GM18508 (cell line): Measurements from ENCODE around the gene MRPL22.
"Not testable (repeated sequence)": the region's sequence is repeated elsewhere in the genome, so short reads cannot be mapped to it uniquely, and the experiment has no call there.

Experiments
- ATAC-seq: cut with Tn5 transposase; IDR thresholded peaks from one replicate; pipeline ENCODE4 v1.9.1; 2021; ENCODE audit warnings: moderate number of reproducible peaks; ENCODE audit not compliant: insufficient read depth, unreplicated experiment

MRPL22 gene

DNA sequence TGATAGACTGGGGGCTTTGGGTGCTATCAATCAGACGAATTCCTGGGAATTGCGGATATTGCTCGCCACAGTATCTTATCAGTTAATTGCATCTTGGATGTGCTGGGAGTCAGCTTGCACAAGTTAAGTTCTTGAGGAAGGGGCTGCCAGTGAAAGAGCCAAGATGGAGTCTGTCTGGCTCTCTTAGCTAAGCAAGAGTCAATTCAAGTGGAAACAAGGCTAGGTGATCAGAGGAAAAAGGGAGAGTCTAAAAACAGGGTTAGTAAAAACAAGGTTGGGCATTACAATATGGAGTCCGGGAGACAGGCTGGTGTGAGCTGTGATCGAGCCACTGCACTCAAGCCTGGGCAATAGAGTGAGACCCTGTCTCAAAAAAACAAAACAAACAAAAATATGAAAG is 1.5 kb upstream of the MRPL22 start:
- not testable (repeated sequence) for ATAC-seq

DNA sequence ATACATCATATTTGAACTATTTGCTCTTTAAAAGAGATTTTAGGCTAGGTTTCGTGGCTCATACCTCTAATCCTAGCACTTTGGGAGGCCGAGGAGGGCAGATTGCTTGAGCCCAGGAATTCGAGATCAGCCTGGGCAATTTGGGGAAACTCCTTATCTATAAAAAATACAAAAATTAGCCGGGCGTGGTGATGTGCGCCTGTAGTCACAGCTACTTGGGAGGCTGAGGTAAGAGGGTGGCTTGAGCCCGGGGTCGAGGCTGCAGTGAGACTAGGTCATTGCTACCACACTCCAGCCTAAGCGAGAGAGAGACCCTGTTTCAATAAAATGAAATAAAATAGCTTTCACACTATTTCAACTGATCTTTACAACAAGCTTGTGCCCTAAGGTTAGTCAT is 500 bp upstream of the MRPL22 start:
- no peak for ATAC-seq

DNA sequence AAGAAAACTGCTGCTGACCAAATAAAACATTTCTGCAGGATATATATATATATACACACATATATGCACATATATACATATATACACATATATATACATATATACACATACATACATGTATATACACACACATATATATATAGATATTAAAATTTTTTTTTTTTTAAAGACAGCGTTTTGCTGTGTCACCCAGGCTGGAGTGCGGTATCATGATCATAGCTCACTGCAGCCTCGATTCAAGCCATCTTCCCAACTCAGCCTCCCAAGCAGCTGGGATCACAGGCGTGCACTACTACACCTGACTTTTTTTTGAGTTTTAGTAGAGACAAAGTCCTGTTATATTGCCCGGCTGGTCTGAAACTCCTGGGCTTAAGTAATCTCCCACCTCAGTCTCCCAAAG is 2.7 kb downstream of the MRPL22 start:
- ATAC-seq: no peak

- no peak for ATAC-seq
Measured at GRCh38 chr5:154944716-154945115, 3.8 kb downstream of the MRPL22 start.

GRCh38 chr5:154945695-154946301 is 4.9 kb downstream of the MRPL22 start:
- ATAC-seq: no peak

GRCh38 chr5:154947778-154948177 is 6.9 kb downstream of the MRPL22 start:
- ATAC-seq: no peak

DNA sequence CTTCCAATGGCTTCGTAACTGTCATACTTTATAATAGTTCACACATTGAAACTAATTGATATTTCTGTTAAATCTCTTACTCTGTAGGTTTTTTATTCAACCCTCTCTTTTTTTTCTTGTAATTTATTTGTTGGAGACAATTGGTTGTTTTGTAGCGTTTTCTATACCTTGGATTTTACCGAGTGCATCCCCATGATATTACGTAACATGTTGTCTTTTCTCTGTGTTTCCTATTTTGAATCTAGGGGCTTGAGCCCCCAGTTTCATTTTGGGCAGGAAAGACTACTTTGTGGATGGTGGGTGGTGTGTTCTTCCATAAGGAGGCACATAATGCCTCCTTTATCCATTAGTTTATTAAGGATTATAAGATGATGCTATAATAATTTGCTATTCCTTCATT is 7.4 kb downstream of the MRPL22 start:
- no peak for ATAC-seq

DNA sequence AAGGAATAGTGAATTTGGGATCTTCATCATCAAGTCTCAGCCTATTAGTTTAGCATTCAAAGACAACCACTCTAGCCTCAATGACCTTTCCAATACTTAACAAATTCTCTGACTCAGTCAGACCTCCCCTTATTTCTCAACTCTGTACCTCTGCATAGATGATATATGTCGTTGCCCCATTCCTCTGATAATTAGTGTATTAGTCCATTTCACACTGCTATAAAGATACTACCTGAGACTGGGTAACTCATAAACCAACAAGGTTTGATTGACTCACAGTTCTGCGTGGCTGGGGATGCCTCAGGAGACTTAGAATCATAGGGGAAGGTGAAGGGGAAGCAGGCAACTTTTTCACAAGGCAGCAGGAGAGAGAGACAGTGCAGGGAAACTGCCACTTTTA is 8.9 kb downstream of the MRPL22 start:
- ATAC-seq: no peak

GRCh38 chr5:154956712-154957111 is 15.8 kb downstream of the MRPL22 start:
- ATAC-seq: no peak

DNA sequence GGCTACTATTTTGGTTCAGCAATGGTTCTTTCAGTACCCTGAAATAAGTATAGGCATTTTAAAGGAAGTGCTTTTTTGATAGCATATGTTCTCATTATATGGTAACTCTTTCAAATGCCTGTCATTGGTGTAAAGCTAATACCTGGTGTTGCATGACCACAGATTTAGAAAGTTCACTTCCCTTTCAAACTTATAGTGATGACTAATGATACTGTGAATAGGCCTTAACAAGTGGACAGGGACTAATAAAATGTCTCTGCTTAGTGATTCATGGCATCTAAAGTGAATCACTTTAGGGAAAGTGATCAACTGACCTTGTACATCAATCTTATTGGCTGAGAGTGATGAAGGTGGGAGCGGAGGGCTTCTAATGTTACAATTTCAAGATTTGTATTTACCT is 21.6 kb downstream of the MRPL22 start:
- peak; percentile 96 for ATAC-seq

DNA sequence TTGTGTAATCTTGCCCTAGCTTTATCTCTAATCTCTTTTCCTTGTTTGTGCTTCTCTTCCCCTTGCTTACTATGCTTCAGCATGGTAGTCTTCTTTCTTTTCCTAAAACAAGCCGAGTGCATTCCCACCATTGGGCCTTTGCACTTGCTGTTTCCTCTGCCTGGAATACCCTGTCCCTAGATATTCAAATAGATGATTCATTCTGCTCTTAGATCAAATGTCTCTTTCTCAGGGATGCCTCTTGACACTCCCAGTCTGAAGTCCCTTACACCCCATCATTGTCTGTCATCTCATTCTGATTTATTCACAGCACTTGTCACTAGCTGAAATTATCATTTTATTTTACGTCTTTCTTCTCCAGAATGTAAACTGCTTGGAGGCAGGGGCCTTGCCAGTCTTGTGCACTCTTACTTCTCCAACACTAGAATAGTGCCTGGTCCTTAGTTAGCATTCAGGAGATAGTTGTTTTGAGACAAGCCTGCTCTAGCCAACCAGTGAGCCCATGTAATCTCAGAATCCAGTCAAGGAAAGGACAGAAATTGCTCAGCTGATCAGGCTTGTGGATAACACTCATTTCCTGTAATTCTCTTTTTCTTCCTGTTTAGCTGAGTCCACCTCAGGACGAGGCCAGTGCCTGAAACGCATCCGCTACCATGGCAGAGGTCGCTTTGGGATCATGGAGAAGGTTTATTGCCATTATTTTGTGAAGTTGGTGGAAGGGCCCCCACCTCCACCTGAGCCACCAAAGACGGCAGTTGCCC is 25.4 kb downstream of the MRPL22 start:
- no peak for ATAC-seq

GRCh38 chr5:154966874-154967273 is 26.0 kb downstream of the MRPL22 start:
- ATAC-seq: no peak

DNA sequence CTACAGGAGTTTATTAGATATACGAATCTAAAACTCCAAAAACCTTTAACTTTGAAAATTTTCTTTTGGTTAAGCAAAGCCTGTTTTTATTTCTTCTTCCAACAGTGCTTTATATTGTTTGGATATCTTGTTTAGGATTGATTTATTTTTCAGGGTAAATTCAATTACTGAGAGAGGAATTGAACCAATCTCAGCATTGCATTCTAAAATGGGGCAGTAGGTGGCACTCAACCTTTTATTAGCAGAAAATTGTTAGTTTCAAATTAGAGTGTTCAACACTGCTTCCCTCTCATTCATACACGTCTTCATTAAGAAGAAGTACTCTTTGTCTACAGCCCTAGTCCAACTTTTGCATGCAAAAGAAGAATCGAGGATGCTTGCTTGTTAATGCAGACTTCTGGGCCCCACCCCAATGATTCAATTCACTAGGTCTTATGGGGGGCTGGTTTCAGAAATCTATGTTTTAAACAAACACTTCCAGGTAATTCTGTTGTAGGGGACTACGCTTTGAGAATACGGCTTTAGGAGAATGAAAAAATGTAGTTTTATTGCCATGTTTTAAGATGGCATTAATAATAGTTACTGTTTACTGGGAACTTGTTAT is 26.6 kb downstream of the MRPL22 start:
- no peak for ATAC-seq

GRCh38 chr5:154968953-154969352 is 28.1 kb downstream of the MRPL22 start:
- no peak for ATAC-seq

DNA sequence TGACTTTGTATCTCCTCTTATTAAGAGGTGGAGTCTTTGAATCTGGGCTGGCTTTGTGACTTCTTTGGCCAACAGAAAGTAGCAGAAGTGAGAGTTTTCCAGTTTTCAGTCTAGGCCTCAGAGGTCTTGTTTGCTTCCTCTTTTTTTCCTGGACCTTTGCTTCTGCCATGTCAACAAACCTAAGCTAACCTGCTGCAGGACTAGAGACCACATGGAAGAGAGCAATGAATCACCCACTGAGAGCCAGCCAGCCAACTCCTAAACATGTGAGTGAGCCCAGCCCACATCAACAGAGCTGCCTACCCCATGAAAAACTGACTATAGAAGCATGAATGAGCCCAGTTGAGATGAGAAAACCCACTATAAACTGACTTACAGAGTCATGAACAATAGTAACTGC is 29.9 kb downstream of the MRPL22 start:
- ATAC-seq: no peak

DNA sequence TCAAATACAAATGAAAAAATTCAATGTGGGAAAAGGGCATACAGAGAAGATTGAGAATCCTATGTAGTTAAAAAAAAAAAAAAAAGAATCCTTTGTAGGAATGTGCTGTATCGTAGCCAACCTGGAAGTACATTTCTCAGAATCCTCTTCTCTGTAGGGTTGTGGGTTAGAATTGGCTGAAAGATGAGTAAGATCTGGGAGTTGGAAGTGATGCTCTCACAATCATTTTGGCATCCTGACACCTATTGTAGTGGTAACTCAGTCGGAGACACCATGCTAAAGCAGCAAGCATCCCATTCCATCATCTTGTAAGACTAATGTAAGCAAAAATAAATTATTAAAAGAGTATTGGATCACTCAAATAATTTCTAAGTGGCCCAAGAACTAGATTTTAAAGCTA is 30.6 kb downstream of the MRPL22 start:
- no peak for ATAC-seq

GRCh38 chr5:154972476-154973080 is 31.7 kb downstream of the MRPL22 start:
- no peak for ATAC-seq

GRCh38 chr5:154976082-154976481 is 35.2 kb downstream of the MRPL22 start:
- ATAC-seq: not testable (repeated sequence)

- no peak for ATAC-seq
Measured at GRCh38 chr5:154977409-154977808, 36.5 kb downstream of the MRPL22 start.

DNA sequence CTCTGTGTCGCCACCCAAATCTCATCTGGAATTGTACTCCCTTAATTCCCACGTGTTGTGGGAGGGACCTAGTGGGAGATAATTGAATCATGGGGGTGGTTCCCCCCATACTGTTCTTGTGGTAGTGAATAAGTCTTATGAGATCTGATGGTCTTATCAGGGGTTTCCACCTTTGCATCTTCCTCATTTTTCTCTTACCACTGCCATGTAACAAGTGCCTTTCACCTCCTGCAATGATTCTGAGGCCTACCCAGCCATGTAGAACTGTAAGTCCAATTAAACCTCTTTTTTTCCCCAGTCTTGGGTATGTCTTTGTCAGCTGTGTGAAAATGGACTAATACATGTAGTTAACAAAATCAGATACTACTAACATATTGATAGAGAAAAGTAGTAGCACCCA is 37.4 kb downstream of the MRPL22 start:
- not testable (repeated sequence) for ATAC-seq

DNA sequence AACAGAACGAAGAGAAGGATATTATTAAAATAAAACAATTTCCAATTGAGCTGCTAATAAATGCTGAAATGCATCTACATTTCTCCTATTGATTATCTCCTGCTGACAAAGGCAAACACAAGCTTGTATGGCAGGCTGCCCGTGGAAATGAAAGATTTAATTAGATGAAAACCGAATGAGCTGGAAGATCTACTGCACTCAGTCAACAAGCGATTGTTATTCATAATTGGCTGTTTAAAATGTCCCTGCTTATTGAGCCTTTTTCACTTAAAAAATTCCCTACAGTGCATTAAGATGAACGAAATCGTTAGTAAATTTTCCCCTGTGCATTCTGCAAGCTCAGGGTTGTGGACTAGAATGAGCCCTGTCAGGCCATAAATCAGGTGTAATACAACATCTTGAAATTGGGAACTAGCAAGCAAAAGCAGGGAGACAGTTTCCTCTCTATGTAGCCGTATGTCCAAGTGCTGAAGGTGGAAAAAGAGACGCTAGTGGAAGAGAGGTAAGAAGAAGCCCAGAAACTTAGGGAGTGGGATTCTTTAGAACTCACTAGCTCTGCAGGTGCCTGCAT is 44.2 kb downstream of the MRPL22 start:
- ATAC-seq: no peak
